ENCODE results near the gene PPID. TPM values are rescaled to one million over a fixed set of nuclear protein-coding genes. Genes with fewer than 3 reads are reported as not detected.

The PPID gene
- total RNA-seq, 1 experiment from 2014 or later, result 87.6 TPM

GRCh38 chr4:158673633-158674032 lies 49.6 kb downstream of the PPID start:
- POLR2A ChIA-PET (ENCODE audit: low non-redundant PET), result no interaction called here
- H3K27ac ChIP-seq (ENCODE audit: low read depth, low read length, poor library complexity, severe bottlenecking), result no peak overlapping the region
- H3K9me3 ChIP-seq (ENCODE audit: low read depth, low read length, poor library complexity, severe bottlenecking), result no peaks in the 10 kb centered on the region
- no peak for DNase-seq (ENCODE audit: low spot score)
- intact Hi-C loops (cut with micrococcal nuclease; ENCODE audit: unreplicated experiment), result no loop called here
- peaks cover 14% of the 10 kb centered on the region for H3K4me1 ChIP-seq (ENCODE audit: insufficient read depth, low read length, poor library complexity, severe bottlenecking)
- no peak overlapping the region for H3K4me3 ChIP-seq (ENCODE audit: low read depth, low read length, poor library complexity, severe bottlenecking)
- no peak for TF ChIP-seq EZH2 (IDR thresholded peaks at IDR 0.05; ENCODE audit: borderline replicate concordance, low read depth, low read length, poor library complexity, severe bottlenecking)
- TF ChIP-seq, protein P1, sequence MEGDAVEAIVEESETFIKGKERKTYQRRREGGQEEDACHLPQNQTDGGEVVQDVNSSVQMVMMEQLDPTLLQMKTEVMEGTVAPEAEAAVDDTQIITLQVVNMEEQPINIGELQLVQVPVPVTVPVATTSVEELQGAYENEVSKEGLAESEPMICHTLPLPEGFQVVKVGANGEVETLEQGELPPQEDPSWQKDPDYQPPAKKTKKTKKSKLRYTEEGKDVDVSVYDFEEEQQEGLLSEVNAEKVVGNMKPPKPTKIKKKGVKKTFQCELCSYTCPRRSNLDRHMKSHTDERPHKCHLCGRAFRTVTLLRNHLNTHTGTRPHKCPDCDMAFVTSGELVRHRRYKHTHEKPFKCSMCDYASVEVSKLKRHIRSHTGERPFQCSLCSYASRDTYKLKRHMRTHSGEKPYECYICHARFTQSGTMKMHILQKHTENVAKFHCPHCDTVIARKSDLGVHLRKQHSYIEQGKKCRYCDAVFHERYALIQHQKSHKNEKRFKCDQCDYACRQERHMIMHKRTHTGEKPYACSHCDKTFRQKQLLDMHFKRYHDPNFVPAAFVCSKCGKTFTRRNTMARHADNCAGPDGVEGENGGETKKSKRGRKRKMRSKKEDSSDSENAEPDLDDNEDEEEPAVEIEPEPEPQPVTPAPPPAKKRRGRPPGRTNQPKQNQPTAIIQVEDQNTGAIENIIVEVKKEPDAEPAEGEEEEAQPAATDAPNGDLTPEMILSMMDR (conservative IDR thresholded peaks at IDR 0.05; ENCODE audit: low read depth, low read length), result no peak
- no peaks in the 10 kb centered on the region for H3K27me3 ChIP-seq (replicated peaks; ENCODE audit: insufficient read depth, low read depth, low read length, poor library complexity)
- no TSS peak for BruUV-seq (replicated peaks)
- H3K36me3 ChIP-seq (ENCODE audit: insufficient read depth, low read length, poor library complexity, severe bottlenecking), result peaks cover 7% of the 10 kb centered on the region
- CTCF ChIA-PET, result no interaction called here

GRCh38 chr4:158671915-158672806 lies 51.0 kb downstream of the PPID start, which contains the start of gene ETFDH:
ETFDH (plus strand) TSS chr4:158672296; CDS start chr4:158672457, 161 bp downstream.
- Histone ChIP-seq H3K9me3 (ENCODE audit: low read depth, low read length, poor library complexity, severe bottlenecking) (no peaks in the 10 kb centered on the region), H3K27ac (ENCODE audit: low read depth, low read length, poor library complexity, severe bottlenecking) (peak within 1 kb of the TSS; percentile 92), H3K4me3 (ENCODE audit: low read depth, low read length, poor library complexity, severe bottlenecking) (peak within 1 kb of the TSS; percentile 85), H3K4me1 (ENCODE audit: insufficient read depth, low read length, poor library complexity, severe bottlenecking) (peaks cover 14% of the 10 kb centered on the region), H3K36me3 (ENCODE audit: insufficient read depth, low read length, poor library complexity, severe bottlenecking) (peaks cover 21% of the 10 kb centered on the region), H3K27me3 (replicated peaks; ENCODE audit: insufficient read depth, low read depth, low read length, poor library complexity) (no peaks in the 10 kb centered on the region)
- intact Hi-C loops (cut with micrococcal nuclease; ENCODE audit: unreplicated experiment), result loop anchor here (1.0 kb wide), 1 partner anchor 50 kb away; no protein-coding TSS in a partner anchor
- BruUV-seq (replicated peaks), result TSS peak; percentile 64
- CTCF ChIA-PET, result no interaction called here
- no peak for TF ChIP-seq EZH2 (IDR thresholded peaks at IDR 0.05; ENCODE audit: borderline replicate concordance, low read depth, low read length, poor library complexity, severe bottlenecking)
- TF ChIP-seq, protein P1 (conservative IDR thresholded peaks at IDR 0.05; ENCODE audit: low read depth, low read length), result peak; percentile 89
- POLR2A ChIA-PET (ENCODE audit: low non-redundant PET), result no interaction called here
- DNase-seq (ENCODE audit: low spot score), result peak; percentile 100

DNA sequence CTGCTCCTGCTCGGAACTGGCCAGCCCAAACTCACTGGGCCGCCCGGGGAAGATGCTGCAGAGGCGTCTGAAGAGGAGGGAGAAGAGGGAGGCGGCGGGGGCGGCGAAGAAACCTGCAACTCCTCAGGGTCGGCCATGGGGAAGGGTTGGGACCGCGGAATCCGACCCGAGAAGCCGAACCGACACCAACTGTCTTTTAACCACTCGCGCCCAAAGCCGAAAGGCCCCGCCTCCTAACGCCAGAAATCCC lies 51.6 kb downstream of the PPID start, which contains the start of gene C4orf46:
Gene C4orf46 (minus strand): TSS at position 223 of the 250 bp plus-strand sequence. CDS start 86 bp downstream, at position 137.
- peak within 1 kb of the TSS; percentile 85 for H3K4me3 ChIP-seq (ENCODE audit: low read depth, low read length, poor library complexity, severe bottlenecking)
- H3K27ac ChIP-seq (ENCODE audit: low read depth, low read length, poor library complexity, severe bottlenecking), result peak within 1 kb of the TSS; percentile 92
- intact Hi-C loops (cut with micrococcal nuclease; ENCODE audit: unreplicated experiment), result no loop called here
- H3K27me3 ChIP-seq (replicated peaks; ENCODE audit: insufficient read depth, low read depth, low read length, poor library complexity), result no peaks in the 10 kb centered on the region
- no peak for DNase-seq (ENCODE audit: low spot score)
- TF ChIP-seq, protein P1 (conservative IDR thresholded peaks at IDR 0.05; ENCODE audit: low read depth, low read length), result no peak
- no peak for TF ChIP-seq EZH2 (IDR thresholded peaks at IDR 0.05; ENCODE audit: borderline replicate concordance, low read depth, low read length, poor library complexity, severe bottlenecking)
- BruUV-seq (replicated peaks), result no TSS peak
- ChIA-PET CTCF (no interaction called here), POLR2A (ENCODE audit: low non-redundant PET) (no interaction called here)
- H3K9me3 ChIP-seq (ENCODE audit: low read depth, low read length, poor library complexity, severe bottlenecking), result no peaks in the 10 kb centered on the region
- H3K36me3 ChIP-seq (ENCODE audit: insufficient read depth, low read length, poor library complexity, severe bottlenecking), result peaks cover 26% of the 10 kb centered on the region
- H3K4me1 ChIP-seq (ENCODE audit: insufficient read depth, low read length, poor library complexity, severe bottlenecking), result peaks cover 14% of the 10 kb centered on the region

Data from A673 (cell line).